Measurements from ENCODE around the gene GSTA4.
"Not testable (repeated sequence)": the region's sequence is repeated elsewhere in the genome, so short reads cannot be mapped to it uniquely, and the experiment has no call there.

The GSTA4 gene

GRCh38 chr6:52946306-52946705, 48.8 kb downstream of the GSTA4 start:
- TF ChIP-seq CTCF (IDR thresholded peaks at IDR 0.05; ENCODE audit: borderline replicate concordance, insufficient read depth, low read depth, low read length), result no peak
- H3K4me3 ChIP-seq (ENCODE audit: low read depth, low read length), result no peak overlapping the region

DNA sequence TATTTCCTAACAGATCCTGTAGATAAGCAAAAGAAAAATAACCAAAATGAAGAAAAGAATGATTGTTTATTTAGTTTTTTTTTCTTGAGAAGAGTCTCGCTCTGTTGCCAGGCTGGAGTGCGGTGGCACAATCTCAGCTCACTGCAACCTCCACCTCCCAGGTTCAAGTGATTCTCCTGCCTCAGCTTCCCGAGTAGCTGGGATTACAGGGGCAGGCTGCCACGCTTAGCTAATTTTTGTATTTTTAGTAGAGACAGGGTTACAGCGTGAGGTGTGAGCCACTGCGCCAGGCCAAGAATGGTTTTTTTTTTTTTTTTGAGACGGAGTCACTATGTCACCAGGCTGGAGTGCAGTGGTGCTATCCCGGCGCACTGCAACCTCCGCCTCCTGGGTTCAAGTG, 52.3 kb downstream of the GSTA4 start:
- not testable (repeated sequence) for H3K4me3 ChIP-seq (ENCODE audit: low read depth, low read length)

DNA sequence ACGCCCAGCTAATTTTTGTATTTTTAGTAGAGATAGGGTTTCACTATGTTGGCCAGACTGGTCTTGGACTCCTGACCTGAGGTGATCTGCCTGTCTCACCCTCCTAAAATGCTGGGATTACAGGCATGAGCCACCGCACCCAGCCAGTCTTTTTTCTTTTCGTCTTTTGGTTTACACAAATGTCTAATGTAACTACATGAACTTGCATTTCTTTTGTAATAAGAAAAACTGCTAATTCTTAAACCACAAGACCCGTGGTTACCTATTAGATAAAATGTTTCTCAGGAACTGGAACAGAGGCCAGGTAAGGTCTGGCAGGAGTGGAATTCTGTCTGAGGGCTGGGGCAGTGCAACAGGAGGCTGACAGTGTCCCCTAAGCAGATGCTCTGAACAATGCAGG, 52.9 kb downstream of the GSTA4 start:
- H3K4me3 ChIP-seq (ENCODE audit: low read depth, low read length), result no peak overlapping the region
- no peak for TF ChIP-seq CTCF (IDR thresholded peaks at IDR 0.05; ENCODE audit: borderline replicate concordance, insufficient read depth, low read depth, low read length)

DNA sequence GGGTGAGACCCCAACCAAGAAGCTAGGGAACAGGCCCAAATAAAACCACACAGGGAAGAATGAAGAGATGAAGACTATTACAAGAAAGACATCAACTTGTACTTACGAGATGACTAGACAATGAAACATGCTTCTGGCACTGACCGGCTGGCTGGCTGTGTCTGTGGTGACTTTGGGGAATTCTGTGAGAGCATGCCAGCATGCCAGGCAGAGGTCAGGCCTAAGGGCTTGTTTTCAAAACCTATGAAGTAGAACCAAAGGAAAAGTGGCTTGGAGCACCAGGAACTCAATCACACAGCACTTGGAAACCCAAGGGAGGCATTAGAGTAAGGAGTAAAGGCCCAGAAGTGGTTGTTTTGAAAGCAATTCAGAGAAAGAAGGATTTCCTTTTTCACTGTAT, 57.2 kb downstream of the GSTA4 start:
- H3K4me3 ChIP-seq (ENCODE audit: low read depth, low read length), result no peak overlapping the region
- TF ChIP-seq CTCF (IDR thresholded peaks at IDR 0.05; ENCODE audit: borderline replicate concordance, insufficient read depth, low read depth, low read length), result no peak

DNA sequence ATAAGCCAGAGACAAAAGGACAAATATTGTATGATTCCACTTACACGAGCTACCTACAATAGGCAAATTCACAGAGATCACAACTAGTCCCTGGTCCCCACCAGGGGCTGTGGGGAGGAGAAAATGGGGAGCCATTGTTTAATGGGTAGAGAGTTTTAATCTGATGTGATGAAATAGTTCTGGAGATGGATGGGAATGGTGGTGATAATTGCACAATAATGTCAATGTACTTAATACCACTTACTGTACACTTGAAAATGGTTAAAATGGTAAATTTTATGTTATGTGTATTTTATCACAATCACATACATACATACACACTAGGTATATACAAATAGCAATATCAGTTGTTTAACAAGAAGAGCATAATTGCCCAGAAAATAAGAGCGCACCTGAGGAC, 61.3 kb downstream of the GSTA4 start:
- TF ChIP-seq CTCF (IDR thresholded peaks at IDR 0.05; ENCODE audit: borderline replicate concordance, insufficient read depth, low read depth, low read length), result no peak
- no peak overlapping the region for H3K4me3 ChIP-seq (ENCODE audit: low read depth, low read length)

GRCh38 chr6:52931351-52931750, 63.7 kb downstream of the GSTA4 start:
- H3K4me3 ChIP-seq (ENCODE audit: low read depth, low read length), result no peak overlapping the region
- TF ChIP-seq CTCF (IDR thresholded peaks at IDR 0.05; ENCODE audit: borderline replicate concordance, insufficient read depth, low read depth, low read length), result no peak

- TF ChIP-seq CTCF (IDR thresholded peaks at IDR 0.05; ENCODE audit: borderline replicate concordance, insufficient read depth, low read depth, low read length), result no peak
- no peak overlapping the region for H3K4me3 ChIP-seq (ENCODE audit: low read depth, low read length)
Observed at GRCh38 chr6:52929321-52930164, 65.5 kb downstream of the GSTA4 start.

Data from GM12875 (cell line).